Omental fat pad (tissue), 4 donors: ENCODE results near the gene CCL4L2. TPM values are rescaled to one million over a fixed set of nuclear protein-coding genes. Genes with fewer than 3 reads are reported as not detected.
"Not testable (repeated sequence)": the region's sequence is repeated elsewhere in the genome, so short reads cannot be mapped to it uniquely, and the experiment has no call there.

Source experiments
- ATAC-seq: fragments of 150-250 bp; one replicate; pipeline ENCODE4 v1.9.1; 2016; ENCODE audit warnings: mild to moderate bottlenecking, moderate library complexity; ENCODE audit not compliant: low FRiP score
- DNase-seq: peaks from one replicate; pipeline ENCODE4 v3.0.0-alpha.2; 2019; ENCODE audit warnings: low spot score
- small RNA-seq: library from RNA; depleted of rRNA; stranded (forward); fragments of <200 nt; gene quantifications from one replicate; pipeline ENCODE3, GENCODE V24; 2016
- total RNA-seq, 4 donors: library from RNA; depleted of rRNA; stranded (reverse); fragments of >200 nt; gene quantifications; one replicate each; pipeline ENCODE4 v1.1.0, GENCODE V29; 2016

Gene CCL4L2
- total RNA-seq, 4 donors from 2014 or later = 1.1 to 3.2 (median 3.1) TPM; not detected in 1

- not testable (repeated sequence) for DNase-seq, ATAC-seq
Observed at GRCh38 chr17:36242046-36242445, 31.2 kb downstream of the CCL4L2 start.

Small RNA genes within 50 kb of the gene (small RNA-seq; reads per million reads assigned to genes)
- gene AC243829.3 (not detected), gene AC243829.6 (not detected)

Other genes starting within 250 kb of the CCL4L2 start
- 1 to 10 TPM in 1 of 4 donors, under 1 TPM in 1, not detected in 2; 0.69 to 2.8 TPM for gene CCL16, start 229.6 kb upstream of the CCL4L2 start, total RNA-seq
- gene CCL14, start 224.3 kb upstream of the CCL4L2 start, total RNA-seq = 10 to 100 TPM; 29.0 to 83.2 (median 68.7) TPM
- 1 to 10 TPM in 1 of 4 donors, not detected in 3; 4.6 TPM for gene CCL15, start 209.5 kb upstream of the CCL4L2 start, total RNA-seq
- 1 to 10 TPM; 1.5 to 6.6 (median 4.7) TPM for gene CCL23, start 193.1 kb upstream of the CCL4L2 start, total RNA-seq
- 10 to 100 TPM in 2 of 4 donors, 1 to 10 TPM in 2; 1.7 to 21.5 (median 9.8) TPM for gene CCL18, start 146.8 kb upstream of the CCL4L2 start, total RNA-seq
- gene CCL3, start 120.9 kb upstream of the CCL4L2 start, total RNA-seq = 10 to 100 TPM in 2 of 4 donors, 1 to 10 TPM in 2; 4.1 to 12.1 (median 8.0) TPM
- 10 to 100 TPM in 3 of 4 donors, 1 to 10 TPM in 1; 8.6 to 13.3 (median 11.3) TPM for gene CCL4, start 107.2 kb upstream of the CCL4L2 start, total RNA-seq
- gene TBC1D3B, start 34.4 kb upstream of the CCL4L2 start, total RNA-seq = 1 to 10 TPM; 1.5 to 6.9 (median 2.4) TPM
- under 1 TPM in 3 of 4 donors, not detected in 1; 0.48 to 0.93 (median 0.88) TPM for gene CCL3L1, start 14.3 kb upstream of the CCL4L2 start, total RNA-seq
- under 1 TPM in 1 of 4 donors, not detected in 3; 0.28 TPM for gene TBC1D3I, start 53.5 kb downstream of the CCL4L2 start, total RNA-seq
- gene TBC1D3G, start 112.8 kb downstream of the CCL4L2 start, total RNA-seq = 1 to 10 TPM in 1 of 4 donors, not detected in 3; 1.8 TPM
- not detected for gene TBC1D3H, start 177.4 kb downstream of the CCL4L2 start, total RNA-seq